HG03039 (cell line): ENCODE measurements around the gene CILP.

Experiments used
- ATAC-seq: cut with Tn5 transposase; IDR thresholded peaks from one replicate; pipeline ENCODE4 v1.9.1; 2021; ENCODE audit warnings: mild to moderate bottlenecking, moderate library complexity; ENCODE audit not compliant: unreplicated experiment

The CILP gene

GRCh38 chr15:65163041-65163440 lies 48.2 kb downstream of the CILP start:
- ATAC-seq: no peak

- ATAC-seq: no peak
Observed at GRCh38 chr15:65156692-65157091, 54.6 kb downstream of the CILP start.

- ATAC-seq: no peak
Observed at GRCh38 chr15:65154720-65155119, 56.6 kb downstream of the CILP start.

GRCh38 chr15:65147902-65148301 lies 63.4 kb downstream of the CILP start:
- no peak for ATAC-seq

GRCh38 chr15:65146438-65146837 lies 64.8 kb downstream of the CILP start:
- ATAC-seq: no peak
